HG02973 (cell line): ENCODE measurements around the gene VAMP8.
"Not testable (repeated sequence)": the region's sequence is repeated elsewhere in the genome, so short reads cannot be mapped to it uniquely, and the experiment has no call there.

Experiments
- ATAC-seq: cut with Tn5 transposase; IDR thresholded peaks from one replicate; pipeline ENCODE4 v1.9.1; 2021; ENCODE audit warnings: moderate library complexity; ENCODE audit not compliant: unreplicated experiment

The VAMP8 gene

GRCh38 chr2:85579266-85579935 is 2.0 kb downstream of the VAMP8 start:
- ATAC-seq = no peak

GRCh38 chr2:85580206-85580605 is 2.8 kb downstream of the VAMP8 start:
- ATAC-seq = no peak

GRCh38 chr2:85582492-85582891 is 5.1 kb downstream of the VAMP8 start:
- no peak for ATAC-seq

GRCh38 chr2:85583667-85584353 is 6.4 kb downstream of the VAMP8 start:
- no peak for ATAC-seq

- no peak for ATAC-seq
Observed at GRCh38 chr2:85584354-85584856, 7.0 kb downstream of the VAMP8 start, which contains the start of gene VAMP5. Gene VAMP5 (plus strand): TSS chr2:85584431. CDS start chr2:85584491, 60 bp downstream.

- ATAC-seq = peak; percentile 41
Observed at GRCh38 chr2:85584857-85585780, 7.7 kb downstream of the VAMP8 start.

GRCh38 chr2:85585781-85586105 is 8.4 kb downstream of the VAMP8 start:
- no peak for ATAC-seq

- ATAC-seq = no peak
Observed at GRCh38 chr2:85588236-85588635, 10.8 kb downstream of the VAMP8 start.

GRCh38 chr2:85588645-85589044 is 11.3 kb downstream of the VAMP8 start:
- no peak for ATAC-seq

GRCh38 chr2:85589181-85589580 is 11.8 kb downstream of the VAMP8 start:
- ATAC-seq = no peak

- no peak for ATAC-seq
Observed at GRCh38 chr2:85589982-85590791, 12.8 kb downstream of the VAMP8 start.

GRCh38 chr2:85590950-85591349 is 13.6 kb downstream of the VAMP8 start:
- no peak for ATAC-seq

GRCh38 chr2:85591563-85591962 is 14.2 kb downstream of the VAMP8 start:
- ATAC-seq = no peak

GRCh38 chr2:85592299-85592698 is 14.9 kb downstream of the VAMP8 start:
- ATAC-seq = not testable (repeated sequence)

GRCh38 chr2:85593023-85593422 is 15.6 kb downstream of the VAMP8 start:
- no peak for ATAC-seq

- no peak for ATAC-seq
Observed at GRCh38 chr2:85594715-85595300, 17.4 kb downstream of the VAMP8 start.

- peak; percentile 98 for ATAC-seq
Observed at GRCh38 chr2:85595301-85596025, 18.1 kb downstream of the VAMP8 start, which contains the start of gene RNF181. Gene RNF181 (plus strand): TSS chr2:85595745. CDS start chr2:85595764, 19 bp downstream.

GRCh38 chr2:85596026-85596333 is 18.6 kb downstream of the VAMP8 start:
- peak; percentile 3 for ATAC-seq

- no peak for ATAC-seq
Observed at GRCh38 chr2:85596486-85597143, 19.2 kb downstream of the VAMP8 start.
